GM18861 (cell line): ENCODE results near the gene SH3RF2.

Source experiments
- ATAC-seq: cut with Tn5 transposase; IDR thresholded peaks from one replicate; pipeline ENCODE4 v1.9.1; 2021; ENCODE audit not compliant: unreplicated experiment

Gene SH3RF2

DNA sequence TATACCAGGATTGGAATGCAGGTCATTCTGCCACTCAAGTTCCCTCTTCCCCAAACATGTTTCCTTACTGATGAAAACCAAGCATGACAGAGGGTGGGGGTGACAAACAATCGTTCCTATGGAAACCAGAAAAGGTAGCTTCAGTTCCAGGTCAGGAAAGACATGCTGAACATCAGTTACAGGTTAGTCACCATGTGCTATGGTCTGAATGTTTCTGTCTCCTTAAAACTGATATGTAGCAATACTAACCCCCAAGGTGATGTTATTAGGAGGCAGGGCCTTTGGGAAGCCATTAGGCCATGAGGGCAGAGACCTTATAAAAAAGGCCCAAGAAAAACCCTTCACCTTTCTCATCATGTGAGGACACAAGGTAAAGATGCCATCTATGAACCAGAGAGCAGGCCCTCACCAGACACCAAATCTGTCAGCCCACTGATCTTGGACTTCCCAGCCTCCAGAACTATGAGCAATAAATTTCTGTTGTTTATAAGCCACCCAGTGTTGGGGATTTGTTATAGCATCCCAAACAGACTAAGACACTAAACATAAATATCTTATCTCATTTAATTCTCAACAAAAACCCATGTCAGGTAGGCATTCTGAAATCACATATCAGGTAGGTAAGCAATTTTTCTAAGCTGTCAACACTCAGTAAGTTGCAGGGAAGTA, 15.7 kb upstream of the SH3RF2 start:
- no peak for ATAC-seq

DNA sequence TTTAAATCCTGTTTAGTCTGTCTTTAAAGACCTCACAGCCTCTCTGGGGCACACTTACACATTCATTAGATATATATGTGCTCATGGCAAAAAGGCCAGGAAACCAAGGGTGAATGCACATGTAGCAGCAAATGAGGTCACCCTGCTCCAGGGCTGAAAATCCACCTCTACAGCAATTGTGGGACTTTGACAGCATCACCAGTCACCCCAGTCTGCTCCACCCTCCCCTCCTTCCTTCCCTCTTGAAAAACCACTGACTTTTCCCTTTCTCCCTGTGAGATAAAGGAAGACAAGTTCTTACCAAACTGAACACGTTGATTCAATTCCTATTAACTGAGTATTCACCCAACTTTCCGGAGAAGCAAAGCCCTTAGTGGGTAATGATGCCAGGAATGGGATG, 15.2 kb upstream of the SH3RF2 start:
- ATAC-seq, result no peak

GRCh38 chr5:145922059-145922458, 14.3 kb upstream of the SH3RF2 start:
- no peak for ATAC-seq

GRCh38 chr5:145923405-145923804, 13.0 kb upstream of the SH3RF2 start:
- ATAC-seq, result no peak

DNA sequence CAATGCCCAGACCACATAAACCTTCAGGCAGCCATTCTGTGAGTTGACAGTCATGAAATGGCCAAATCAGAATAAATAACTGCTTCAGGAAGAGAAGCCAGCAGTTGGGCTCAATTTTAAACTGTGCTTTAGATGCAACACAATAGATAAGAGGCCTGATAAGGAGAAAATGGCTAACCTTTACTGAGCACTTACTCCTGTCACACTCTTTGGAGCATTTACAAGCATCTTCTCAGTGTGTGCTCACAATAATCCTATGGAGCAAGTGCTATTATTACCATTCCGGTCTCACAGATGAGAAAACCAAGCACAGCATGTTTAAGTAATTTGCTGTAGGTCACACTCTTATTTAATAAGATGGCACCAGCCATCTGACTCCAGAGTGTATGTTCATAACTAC, 11.5 kb upstream of the SH3RF2 start:
- ATAC-seq, result no peak

GRCh38 chr5:145925353-145925752, 11.0 kb upstream of the SH3RF2 start:
- no peak for ATAC-seq

GRCh38 chr5:145925803-145926202, 10.6 kb upstream of the SH3RF2 start:
- ATAC-seq, result no peak

- no peak for ATAC-seq
These were observed 4.7 kb upstream of the SH3RF2 start for GRCh38 chr5:145931718-145932117.

DNA sequence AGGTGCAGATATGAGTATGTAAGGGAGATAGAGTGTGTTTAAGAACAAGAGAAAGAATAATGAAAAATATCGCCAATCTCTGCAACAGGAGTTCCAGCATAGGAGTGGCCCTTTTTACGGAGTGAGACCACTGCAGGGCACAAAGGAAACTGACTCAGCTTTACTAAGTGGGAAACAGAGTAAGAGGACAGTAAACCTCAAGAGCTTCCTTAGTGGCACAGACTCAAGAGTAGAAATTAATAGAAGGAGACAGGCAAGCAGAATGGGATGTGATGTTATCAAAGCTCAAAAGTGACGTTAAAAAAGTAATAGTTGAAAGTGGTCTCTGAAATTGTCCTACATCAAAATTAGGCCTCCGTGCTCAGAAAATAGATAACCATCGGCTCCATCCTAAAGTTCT, 2.1 kb upstream of the SH3RF2 start:
- ATAC-seq, result no peak

- ATAC-seq, result no peak
These were observed 1.3 kb downstream of the SH3RF2 start for GRCh38 chr5:145937432-145938250.

GRCh38 chr5:145938776-145939539, 2.6 kb downstream of the SH3RF2 start:
- no peak for ATAC-seq

DNA sequence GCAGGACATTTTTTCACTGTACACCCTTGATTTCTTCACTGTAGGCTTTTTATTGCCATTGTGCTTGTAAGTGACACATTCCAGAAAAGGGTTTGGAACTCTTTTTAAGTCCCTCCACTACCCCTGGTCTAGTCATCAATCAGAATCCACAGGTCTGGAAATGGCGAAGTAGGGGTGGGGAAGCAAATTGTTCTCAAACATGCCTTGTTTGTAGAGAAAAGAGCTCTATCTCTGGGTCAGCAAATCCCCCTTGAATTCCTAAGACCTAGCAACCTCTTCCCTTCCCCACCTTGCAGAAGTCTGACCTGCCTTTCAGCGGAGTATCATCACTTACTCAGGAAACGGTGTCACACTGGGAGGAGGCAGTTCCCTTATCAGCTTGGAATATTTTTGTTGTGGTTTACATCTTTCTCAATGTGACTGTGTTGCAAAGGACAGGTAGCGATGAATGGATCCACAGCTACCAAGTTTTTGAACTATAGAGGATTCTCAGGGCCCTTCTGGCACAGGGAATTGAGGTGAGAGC, 3.2 kb downstream of the SH3RF2 start:
- ATAC-seq, result no peak

DNA sequence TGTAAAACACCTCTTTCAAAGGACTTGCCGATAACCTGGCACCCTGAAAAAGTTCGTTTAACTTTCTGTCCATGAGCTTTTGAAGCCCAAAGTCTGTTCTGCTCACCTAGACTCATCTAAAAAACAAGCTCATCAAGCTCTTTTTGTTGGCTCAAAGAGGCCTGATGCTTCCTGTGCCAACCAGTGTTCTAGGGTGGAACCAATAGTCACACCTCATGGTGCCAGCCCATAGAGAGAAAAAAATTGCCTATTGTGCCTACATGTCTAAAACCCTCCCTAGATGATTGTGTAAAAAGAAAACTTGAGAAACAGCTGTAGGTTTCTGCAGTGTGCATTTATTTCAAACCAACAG, 4.7 kb downstream of the SH3RF2 start:
- no peak for ATAC-seq

GRCh38 chr5:145941448-145942130, 5.2 kb downstream of the SH3RF2 start:
- no peak for ATAC-seq

DNA sequence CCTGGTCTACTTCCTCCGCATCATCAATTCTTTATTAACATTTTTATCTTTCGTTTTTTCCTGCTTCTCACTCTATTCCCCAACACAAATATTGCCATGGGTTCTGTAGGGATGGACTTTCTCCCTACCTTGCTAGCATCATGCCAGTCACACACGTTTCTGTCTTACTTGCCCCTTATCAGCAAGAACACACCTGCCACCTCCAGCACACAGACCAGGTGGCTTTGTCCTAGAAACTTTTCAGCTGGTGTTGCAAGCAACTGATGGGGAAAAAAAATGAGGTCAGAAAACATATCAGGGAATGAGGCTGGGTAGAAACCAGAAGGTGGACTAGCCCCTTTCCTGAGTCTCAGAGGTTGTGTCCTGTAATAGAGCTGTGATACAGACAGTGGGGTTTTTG, 5.8 kb downstream of the SH3RF2 start:
- no peak for ATAC-seq

DNA sequence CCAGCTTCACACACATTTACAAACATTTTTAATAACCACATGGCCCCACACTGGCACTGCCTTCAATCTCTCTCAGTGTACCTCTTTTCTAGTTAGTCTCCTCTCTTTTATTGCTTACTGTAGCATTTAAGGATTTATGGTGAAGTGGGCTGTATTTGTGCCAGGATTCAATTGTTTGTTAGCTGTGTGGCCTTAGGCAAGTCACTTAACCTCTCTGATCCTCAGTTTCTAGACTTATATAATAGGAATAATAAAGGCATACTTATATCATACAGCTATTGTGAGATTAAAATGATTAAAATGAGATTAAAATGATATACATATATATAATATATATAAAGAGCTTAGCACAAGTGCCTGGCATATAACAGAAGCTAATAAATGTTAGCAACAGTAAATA, 6.4 kb downstream of the SH3RF2 start:
- no peak for ATAC-seq

DNA sequence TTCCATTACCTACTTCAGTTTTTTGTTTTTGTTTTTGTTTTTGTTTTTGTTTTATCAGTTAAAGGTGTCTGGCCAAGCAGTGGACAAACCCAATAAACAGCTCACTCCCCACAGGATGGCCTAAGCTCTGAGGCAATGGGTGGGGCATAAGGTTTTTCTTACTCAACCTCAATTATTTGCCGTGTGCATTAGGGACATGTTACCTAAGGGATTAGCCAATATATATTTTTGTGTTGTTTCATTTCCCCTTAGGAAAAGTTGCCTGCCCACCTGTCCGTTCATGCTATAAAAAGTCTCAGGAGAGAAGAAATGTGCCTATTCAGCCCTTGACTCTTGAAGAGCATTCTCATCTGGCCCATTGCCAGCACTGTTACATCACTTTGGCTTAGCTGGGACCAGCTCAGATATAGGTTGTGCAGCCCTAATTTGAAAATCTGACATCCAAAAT, 7.3 kb downstream of the SH3RF2 start:
- ATAC-seq, result no peak

DNA sequence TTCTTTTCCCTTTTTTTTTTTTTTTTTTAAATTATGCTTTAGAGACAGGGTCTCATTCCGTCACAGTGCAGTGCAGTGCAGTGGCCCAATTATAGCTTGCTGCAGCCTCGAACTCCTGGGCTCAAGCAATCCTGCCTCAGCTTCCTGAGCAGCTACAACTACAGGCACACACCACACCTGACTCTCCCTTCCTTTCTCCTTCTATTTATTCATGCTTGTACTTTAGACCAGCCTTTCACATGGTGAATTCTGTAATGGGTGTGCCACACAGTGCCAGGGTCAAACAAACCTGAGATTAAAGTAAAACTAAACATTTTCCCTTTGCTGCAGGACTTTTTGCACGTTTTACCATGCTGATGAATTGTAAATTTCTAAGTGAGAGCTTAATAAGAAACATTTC, 8.0 kb downstream of the SH3RF2 start:
- ATAC-seq, result no peak

DNA sequence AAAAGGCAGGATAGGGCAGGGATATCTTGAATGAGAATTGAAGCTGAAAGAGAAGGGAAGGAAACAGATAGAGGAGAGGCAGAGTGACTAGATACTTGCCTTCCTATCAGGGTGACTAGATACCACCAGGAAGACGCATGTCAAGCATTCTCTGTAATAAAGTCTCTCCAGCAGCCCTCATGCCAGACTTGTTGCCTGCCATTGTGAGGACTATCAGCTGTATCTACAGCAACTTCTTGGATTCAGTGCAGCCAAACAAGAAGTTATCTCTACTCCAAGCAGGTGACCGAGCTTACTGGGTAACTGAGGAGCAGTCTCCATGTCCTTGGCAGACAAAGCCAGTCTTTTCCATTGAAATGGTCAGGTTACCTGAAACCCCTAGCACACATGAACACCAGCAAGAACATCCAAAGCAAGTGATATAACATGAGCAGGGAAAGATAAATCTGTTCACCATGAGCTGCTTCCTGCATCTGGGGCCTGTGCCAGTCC, 9.3 kb downstream of the SH3RF2 start:
- no peak for ATAC-seq

DNA sequence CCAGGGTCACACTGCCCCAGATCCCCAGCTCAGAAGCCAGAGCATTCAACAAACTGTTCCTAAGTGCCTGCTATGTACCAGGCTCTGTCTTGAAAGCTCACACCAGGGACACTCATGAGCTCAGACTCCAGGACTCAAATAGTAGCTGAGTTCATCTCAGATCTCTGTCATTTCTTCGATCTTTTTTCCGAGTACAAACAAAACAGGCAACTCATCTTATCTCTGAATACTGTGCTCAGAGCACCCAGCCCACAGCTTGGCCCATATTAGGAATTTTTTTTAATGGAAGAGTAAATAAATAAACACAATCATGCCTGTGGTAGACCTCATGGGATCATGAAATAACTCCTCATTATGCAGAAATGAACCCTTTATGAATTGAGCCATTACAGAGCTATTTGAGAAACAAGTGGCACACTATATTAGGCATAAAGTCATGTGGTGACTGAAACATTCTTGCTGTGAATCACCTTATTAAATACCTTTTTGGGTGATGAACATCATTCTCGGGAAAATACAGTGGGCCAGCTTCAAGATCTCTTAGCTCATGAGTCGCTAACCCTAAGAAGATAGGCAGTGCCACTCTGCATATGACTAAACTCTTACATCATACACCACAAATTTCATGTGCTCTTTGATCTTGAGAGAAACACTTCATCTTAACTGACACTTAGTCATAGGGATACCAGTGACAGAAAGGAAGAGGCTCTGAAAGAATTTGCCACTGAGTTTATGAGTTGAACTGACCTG, 9.9 kb downstream of the SH3RF2 start:
- ATAC-seq, result peak; percentile 93
